GM18498 (cell line): ENCODE data around the gene KCNE2.

ENCODE experiments used
- ATAC-seq: cut with Tn5 transposase; IDR thresholded peaks from one replicate; pipeline ENCODE4 v1.9.1; 2021; ENCODE audit warnings: mild to moderate bottlenecking, moderate library complexity; ENCODE audit not compliant: unreplicated experiment

Gene KCNE2, protein sequence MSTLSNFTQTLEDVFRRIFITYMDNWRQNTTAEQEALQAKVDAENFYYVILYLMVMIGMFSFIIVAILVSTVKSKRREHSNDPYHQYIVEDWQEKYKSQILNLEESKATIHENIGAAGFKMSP

GRCh38 chr21:34363733-34364132 lies at the start of gene KCNE2:
KCNE2 (plus strand) TSS chr21:34364006; CDS start chr21:34370479, 6,473 bp downstream.
- no peak for ATAC-seq

DNA sequence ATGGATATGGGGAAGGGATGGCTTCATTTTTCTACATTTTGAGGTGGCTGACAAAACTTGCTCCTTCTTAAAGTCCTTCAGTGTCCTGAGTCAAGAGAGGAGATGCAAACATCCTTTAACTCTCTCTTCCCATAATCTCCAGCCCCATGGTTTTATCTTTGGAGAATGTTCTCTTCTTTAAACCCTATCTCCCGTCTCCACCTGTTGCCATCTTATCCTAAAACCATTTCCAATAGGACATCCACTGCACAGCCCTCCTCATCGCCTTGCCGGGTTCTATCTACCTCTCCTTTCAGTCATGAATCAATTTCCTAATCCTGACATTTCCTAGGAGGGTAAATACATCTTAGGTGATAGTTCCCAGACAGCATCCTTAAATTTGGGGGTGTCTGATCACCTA lies 44.2 kb upstream of the KCNE2 start:
- ATAC-seq, result no peak

GRCh38 chr21:34320011-34320410 lies 43.8 kb upstream of the KCNE2 start:
- ATAC-seq, result no peak

DNA sequence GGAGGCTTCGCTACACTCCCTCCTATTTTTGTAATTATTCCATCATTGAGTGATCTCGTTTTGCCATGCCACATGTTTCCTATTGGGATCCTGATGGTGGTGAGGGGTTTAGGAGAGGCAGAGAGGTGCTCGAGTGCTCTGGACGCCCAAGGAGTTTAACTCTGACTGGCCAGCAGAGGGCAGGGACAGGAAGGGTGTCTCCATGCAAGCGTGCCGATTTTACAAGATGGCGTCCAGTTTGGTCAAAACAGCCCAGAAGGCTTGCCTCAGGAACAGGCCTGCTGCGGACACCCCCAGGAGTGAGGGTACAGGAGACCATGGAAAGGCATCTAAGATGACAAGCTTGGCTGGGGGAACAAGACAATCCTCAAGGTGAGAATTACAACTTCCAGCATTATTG lies 33.8 kb upstream of the KCNE2 start:
- no peak for ATAC-seq

DNA sequence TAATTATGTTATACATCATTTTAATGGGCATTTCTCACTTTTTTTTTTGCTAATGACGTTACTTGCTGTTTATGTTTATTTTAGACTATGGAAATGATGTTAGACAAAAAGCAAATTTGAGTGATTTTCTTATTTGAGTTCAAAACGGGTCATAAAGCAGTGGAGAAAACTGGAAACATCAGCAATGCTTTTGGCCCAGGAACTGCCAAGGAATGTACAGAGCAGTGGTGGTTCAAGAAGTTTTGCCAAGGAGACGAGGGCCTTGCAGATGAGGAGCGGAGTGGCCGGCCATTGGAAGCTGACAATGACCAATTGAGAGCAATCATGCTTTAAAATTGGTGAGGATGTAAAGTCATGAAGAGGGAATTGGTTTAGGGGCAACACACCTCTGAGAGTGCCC lies 32.1 kb upstream of the KCNE2 start:
- no peak for ATAC-seq

- ATAC-seq, result no peak
Measured at GRCh38 chr21:34332347-34332746, 31.5 kb upstream of the KCNE2 start.

- no peak for ATAC-seq
Measured at GRCh38 chr21:34333121-34333739, 30.6 kb upstream of the KCNE2 start.

DNA sequence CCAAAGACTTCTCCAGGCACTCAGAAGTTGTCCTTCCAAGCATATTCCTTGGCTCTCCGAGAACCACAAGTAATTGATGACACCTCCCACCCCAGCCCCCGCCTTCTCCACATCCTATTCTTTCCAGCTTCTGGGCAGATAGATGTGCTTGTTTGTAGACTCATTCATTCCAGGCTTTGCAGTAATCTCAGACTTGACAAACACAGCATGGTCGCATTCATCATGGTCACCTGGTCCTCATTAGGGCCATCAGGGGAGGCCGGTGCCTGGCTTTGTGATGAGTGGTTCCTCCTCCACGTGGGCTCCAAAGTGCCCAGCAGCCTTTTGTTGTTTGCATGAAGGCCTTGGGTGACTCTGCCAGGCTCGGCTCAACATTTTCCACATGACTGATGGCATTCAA lies 28.5 kb upstream of the KCNE2 start:
- ATAC-seq, result no peak

DNA sequence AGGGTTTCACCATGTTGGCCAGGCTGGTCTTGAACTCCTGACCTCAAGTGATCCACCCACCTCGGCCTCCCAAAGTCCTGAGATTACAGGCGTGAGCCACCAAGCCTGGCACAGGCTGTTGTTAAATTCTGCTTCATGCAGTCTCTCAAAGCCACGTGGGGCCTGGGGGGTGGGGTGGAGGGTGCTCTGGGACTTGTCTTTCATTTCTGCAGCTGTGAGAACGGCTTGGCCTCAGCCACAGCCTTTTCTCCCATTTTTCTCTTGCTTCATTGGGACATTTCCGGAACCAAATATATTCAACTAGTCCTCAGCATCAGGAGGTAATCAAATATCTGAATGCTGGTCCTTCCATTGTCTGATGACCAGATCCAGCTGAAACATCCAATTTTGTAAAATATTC lies 27.6 kb upstream of the KCNE2 start:
- no peak for ATAC-seq

- no peak for ATAC-seq
Measured at GRCh38 chr21:34336756-34337391, 26.9 kb upstream of the KCNE2 start.

DNA sequence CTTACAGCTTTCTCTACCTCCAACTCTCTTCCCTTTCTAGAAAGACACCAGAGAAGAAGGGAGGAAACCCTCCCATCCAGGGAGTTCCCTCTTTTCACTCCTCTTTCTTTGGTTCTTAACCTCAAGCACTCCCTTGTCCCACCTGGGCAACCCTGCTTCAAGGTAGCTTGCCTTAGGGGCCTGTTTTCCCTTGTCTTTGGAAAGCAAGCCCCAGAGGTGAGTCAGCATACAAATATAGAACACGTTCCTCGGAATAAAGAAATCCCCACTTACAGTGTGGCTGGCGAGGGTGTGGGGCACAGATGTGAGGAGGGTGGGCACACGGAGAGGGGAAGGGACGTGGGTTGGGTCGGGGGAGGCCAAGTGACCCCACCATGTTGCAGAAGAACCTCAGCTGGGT lies 26.1 kb upstream of the KCNE2 start:
- no peak for ATAC-seq

DNA sequence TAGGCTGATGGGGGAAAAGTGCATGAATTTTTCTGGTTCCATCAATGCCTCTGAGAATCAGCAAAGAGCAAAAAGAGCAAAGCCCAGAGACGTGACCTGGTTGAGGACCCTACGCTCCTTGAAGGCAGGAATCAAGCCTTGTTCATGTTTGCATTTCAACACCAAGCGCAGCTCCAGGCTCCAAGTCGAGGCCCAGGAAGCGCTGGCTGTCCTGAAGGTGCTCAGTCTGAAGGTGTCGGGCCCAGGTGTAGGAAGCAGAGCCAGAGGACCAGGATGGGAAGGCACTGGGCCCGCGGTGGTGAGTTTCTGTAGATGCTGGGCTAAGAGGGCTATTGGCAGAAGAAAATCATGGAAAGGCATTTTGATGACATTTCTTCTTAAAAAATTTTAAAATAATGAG lies 25.6 kb upstream of the KCNE2 start:
- ATAC-seq, result no peak

DNA sequence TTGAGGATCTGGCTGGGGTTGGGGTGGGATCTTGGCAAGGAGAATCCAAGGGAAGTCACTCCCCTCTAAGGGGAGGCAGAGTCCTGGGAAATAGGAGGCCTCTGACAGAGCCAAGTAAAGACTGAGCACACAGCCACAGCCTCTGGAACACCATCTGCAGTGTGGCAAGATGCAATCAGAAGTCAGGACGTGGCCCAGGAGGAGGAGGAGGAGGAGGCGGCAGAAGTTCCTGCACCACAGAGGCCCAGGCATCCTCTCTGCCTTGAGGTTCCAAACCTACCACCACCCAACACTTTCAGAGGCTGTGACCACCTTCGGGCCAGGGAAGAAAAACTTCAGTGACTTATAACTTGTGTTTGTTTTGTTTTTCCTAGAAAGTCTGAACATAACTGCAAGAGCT lies 23.7 kb upstream of the KCNE2 start:
- ATAC-seq, result no peak

DNA sequence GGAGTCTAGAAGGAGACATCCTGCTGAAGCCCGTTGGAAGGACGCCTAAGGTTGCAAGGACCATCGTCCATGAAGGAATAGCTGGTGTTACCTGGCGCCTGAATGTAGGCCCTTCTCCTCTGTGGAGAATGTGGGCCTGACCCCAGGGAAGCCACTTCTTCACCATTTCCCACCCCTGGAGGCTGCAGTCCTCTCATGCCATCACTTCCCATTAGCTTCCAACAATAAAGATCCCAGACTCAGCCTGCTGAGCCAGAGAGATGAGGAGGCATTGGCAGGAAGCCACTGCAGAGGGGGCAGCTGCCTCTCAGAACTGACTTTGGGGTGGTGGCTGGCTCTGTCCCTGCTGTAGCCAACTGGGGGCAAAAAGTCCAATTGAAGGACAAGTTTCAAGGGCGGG lies 21.3 kb upstream of the KCNE2 start:
- ATAC-seq, result no peak

GRCh38 chr21:34343347-34343746 lies 20.5 kb upstream of the KCNE2 start:
- ATAC-seq, result no peak

GRCh38 chr21:34343838-34344381 lies 19.9 kb upstream of the KCNE2 start:
- ATAC-seq, result no peak

GRCh38 chr21:34344584-34344983 lies 19.2 kb upstream of the KCNE2 start:
- ATAC-seq, result no peak

DNA sequence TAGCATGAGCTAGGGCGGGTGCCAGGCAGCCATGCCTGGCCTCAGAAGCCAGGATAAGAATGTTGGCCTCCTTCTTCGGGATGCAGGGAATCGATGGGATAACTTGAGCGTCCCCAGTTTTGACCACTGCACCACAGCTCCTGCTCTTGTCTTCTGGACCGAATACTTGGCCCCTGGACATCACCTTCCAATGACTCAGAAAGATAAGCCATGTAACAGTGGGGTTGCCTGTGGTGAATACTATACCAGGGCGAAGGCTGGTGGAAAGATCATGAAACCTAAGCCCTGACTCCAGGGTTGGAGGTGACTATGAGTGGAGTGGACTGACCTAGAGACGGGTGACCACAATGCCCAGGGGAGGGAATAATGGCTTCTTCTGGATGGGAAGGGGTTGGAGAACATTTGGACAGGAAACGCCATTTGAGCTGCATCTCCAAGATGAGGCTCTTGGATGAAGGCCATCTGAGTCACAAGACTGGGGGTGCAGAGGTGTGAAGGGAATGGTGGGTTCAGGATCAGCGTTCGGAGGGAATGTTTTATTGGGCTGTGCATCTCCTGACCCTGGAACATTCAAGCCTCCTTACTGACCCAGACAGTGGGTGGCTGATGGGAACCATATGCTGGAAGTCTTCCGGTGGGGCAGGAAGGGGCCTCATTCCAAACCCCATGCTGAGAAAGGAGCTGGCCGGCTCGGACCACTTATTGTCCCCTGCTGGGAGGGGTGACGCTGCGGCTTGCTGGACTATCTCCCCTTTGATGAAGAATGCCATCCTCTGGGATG lies 18.5 kb upstream of the KCNE2 start:
- ATAC-seq, result no peak

GRCh38 chr21:34345892-34346291 lies 17.9 kb upstream of the KCNE2 start:
- no peak for ATAC-seq

DNA sequence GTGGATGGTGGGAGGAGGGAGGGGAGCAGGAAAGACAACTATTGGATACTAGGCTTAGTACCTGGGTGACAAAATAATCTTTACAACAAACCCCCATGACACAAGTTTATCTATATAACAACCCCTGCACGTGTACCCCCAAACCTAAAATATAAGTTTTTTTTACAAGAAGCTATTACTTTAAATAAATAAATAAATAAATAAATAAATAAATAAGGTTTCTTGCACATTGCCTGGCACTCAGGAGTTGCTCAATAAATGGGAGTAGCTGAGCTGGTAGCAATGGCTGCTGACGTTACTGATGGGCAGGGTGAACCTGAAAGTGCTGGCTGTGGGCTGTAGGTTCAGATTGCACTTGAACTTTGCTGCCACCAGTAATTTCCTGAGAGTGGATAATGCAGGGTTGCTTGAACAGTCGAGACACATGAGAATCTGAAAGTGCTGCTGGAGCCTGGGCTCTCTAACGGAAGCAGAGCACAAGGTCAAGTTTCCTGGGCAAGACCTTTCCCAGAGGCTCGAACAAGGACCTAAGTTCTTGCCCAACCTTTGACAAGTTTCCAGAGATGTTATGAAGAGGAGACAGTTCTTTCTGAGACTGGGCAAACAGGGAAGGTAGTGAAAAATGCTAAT lies 14.8 kb upstream of the KCNE2 start:
- no peak for ATAC-seq

DNA sequence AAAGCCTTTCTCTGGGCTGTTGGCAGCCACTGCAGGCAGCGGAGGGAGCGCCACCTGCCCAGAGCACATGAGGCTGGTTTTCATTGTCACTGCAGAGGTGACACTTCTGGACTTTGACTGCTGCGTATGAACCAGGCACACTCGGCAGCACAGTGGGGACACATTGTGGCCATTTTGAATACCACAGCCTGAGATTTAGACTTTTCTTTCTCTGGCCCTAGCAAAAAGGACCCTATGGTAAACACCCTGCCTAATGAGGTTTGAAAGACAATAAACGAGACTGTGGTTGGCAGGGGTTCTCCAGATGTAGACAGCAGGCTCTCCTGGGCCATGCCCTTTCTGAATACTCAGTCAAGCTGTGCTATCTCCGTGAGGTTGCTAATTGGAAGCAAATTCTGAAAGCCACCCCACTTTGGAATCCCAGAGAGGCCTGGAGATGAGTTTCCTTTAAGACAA lies 12.0 kb upstream of the KCNE2 start:
- ATAC-seq, result peak; percentile 82
